Effector memory CD8-positive, alpha-beta T cell (primary cell): ENCODE measurements around the gene TTC28.

Source experiments
- ATAC-seq: fragments of 150-1000 bp; cut with Tn5 transposase; replicated peaks from 2 replicates; pipeline ENCODE4 v1.10.0; 2021; ENCODE audit warnings: mild to moderate bottlenecking, moderate library complexity
- DNase-seq, 3 experiments: peaks; one replicate each; pipeline ENCODE4 v3.0.0; 2021
- H3K27ac Mint-ChIP-seq, 2 donors: one replicate each; pipeline ENCODE4 v1.8.0; 2022; ENCODE audit warnings: mild to moderate bottlenecking in 2 of 2, mixed read lengths in 2 of 2, moderate library complexity in 2 of 2
- H3K27me3 Mint-ChIP-seq, 2 donors: one replicate each; pipeline ENCODE4 v1.8.0; 2022; ENCODE audit warnings: mixed read lengths in 2 of 2
- H3K36me3 Mint-ChIP-seq: one replicate; pipeline ENCODE4 v1.8.0; 2022; ENCODE audit warnings: mild to moderate bottlenecking, moderate library complexity, mixed read lengths; ENCODE audit not compliant: insufficient read depth
- H3K4me1 Mint-ChIP-seq, 2 donors: one replicate each; pipeline ENCODE4 v1.8.0; 2022; ENCODE audit warnings: low read depth in 2 of 2, mixed read lengths in 2 of 2
- H3K4me3 Mint-ChIP-seq, 2 donors: one replicate each; pipeline ENCODE4 v1.8.0; 2022; ENCODE audit warnings: mild to moderate bottlenecking in 2 of 2, mixed read lengths in 2 of 2, moderate library complexity in 2 of 2
- H3K9me3 Mint-ChIP-seq, 2 donors: one replicate each; pipeline ENCODE4 v1.8.0; 2022; ENCODE audit warnings: mixed read lengths in 2 of 2

The TTC28 gene

DNA sequence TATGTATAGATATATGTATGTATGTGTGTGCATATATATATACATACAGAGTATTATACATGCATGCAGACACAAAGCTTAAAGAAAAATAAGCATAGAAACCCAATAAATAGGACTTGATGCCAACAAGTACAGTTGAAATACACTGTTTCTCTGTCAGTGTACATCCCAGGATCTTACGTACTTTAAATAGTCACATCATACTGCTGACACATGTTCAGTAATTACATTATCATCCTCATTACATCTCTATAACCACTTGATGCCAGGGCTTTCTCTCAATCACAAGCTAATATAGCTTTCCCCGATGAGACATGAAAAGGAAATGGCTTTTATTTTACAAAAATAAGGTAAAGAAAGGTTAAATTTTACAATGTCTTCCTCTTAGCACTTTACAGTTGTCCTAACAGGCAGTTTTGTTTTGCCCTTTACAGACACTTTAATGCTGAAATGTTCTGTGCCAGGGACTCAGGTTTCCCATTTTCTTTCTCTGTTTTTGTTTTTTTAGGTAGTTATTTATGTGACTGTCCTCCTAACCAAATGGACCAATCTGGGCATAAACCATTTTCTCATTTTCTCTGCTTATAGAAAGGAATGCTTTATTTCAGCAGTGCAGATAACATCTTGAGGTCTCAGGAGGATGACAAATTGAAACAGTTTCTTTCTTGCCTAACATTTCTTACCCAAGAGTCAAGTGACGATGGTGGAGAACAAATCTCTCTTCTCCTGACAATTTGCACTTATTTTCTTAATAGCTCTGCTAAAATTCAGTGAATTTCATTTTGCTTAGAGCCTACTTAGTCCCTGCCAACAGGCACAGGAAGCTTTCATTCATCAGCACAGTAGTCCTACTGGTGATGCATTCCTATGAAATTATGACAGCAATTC, 350.2 kb downstream of the TTC28 start:
- ATAC-seq = no peak
- Mint-ChIP-seq H3K4me3 (no peak overlapping the region), H3K36me3 (no peaks in the 10 kb centered on the region), H3K27ac (no peak overlapping the region), H3K27me3 (peaks cover 3 to 9% of the 10 kb centered on the region in 2 donors), H3K9me3 (no peaks in the 10 kb centered on the region), H3K4me1 (no peaks in the 10 kb centered on the region)
- no peak for DNase-seq

DNA sequence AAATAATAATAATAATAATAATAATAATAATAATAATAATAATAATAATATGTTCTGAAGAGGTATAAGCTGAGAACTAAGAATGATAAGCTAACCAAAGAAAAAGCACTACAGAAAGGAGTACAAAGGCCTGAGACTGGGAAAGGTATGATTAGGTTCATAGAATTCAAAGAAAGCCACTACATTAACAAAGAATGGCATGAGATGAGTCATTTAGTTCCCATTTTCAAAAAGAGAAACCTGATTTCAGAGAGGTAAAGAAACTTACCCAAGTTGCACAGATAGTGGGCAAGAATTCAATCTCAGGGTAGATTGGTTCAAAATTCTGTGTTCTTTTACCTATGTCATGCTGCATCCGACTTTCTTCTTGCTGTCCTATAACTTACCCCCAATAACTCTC, 350.9 kb downstream of the TTC28 start:
- Mint-ChIP-seq H3K9me3 (no peaks in the 10 kb centered on the region), H3K27ac (no peak overlapping the region), H3K4me3 (no peak overlapping the region), H3K27me3 (peaks cover 7 to 9% of the 10 kb centered on the region in 2 donors), H3K4me1 (no peaks in the 10 kb centered on the region), H3K36me3 (no peaks in the 10 kb centered on the region)
- DNase-seq (no peak), ATAC-seq (no peak)

DNA sequence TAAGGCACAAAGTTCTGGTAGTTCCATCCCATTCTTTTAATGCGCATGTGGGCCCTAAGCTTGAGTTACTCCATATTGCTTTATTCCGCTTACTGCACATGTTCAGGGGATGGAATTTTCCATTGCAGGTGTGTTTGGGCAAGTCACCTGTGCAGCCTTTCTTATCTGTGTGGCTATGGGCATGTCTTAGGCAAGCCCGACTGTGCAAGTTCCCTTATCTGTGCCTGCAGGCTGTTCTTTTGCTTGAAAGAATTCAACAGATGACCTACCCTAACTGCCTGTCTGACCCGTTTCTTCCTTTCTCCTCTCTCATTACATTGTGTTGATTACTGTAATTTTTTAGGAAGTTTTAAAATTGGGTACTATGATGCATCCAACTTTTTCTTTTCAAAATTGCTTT, 363.6 kb downstream of the TTC28 start:
- Mint-ChIP-seq H3K36me3 (no peaks in the 10 kb centered on the region), H3K4me3 (no peak overlapping the region), H3K4me1 (no peaks in the 10 kb centered on the region), H3K27ac (no peak overlapping the region), H3K9me3 (no peaks in the 10 kb centered on the region), H3K27me3 (peaks cover 23 to 26% of the 10 kb centered on the region in 2 donors)
- ATAC-seq (no peak), DNase-seq (no peak)

DNA sequence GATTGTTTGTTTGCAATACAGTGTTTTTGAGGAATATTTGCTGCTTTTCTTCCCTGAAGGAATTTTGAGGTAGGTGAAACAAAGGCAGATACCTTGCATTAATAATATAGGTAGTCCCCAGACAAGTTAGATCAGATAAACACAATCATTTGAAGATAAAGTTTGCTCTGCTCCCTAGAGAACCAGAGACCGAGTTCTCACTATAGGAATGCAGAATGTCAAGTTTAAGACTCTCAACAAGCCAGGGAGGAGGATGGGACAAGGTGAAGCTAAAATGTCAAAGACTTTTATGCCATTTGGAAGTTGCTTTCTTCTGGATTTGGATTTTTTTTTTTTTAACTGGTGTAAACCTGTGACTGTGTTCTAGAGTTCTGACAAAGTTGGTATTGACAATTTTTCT, 364.7 kb downstream of the TTC28 start:
- Mint-ChIP-seq H3K4me3 (no peak overlapping the region), H3K27ac (no peak overlapping the region), H3K27me3 (peaks cover 21 to 26% of the 10 kb centered on the region in 2 donors), H3K9me3 (no peaks in the 10 kb centered on the region), H3K36me3 (no peaks in the 10 kb centered on the region), H3K4me1 (no peaks in the 10 kb centered on the region)
- ATAC-seq (no peak), DNase-seq (no peak)

DNA sequence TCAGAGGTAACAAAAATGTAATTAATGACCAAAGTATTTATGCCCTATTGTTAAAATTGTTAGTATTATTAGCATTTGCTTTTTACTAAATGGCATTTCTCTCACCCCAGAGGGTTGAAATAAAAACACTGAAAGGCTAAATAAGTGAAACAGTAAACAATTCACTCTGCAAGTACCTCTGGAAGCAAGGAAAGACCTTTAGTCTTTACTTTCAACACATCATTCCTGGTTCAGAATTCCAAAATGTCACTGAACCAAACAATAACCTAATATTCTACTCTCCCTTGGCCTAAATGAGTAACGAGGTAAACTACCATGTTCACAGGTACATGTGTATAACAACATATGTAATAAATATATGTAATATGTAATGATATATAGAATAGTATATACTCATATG, 369.3 kb downstream of the TTC28 start:
- Mint-ChIP-seq H3K27me3 (peaks cover 16 to 18% of the 10 kb centered on the region in 2 donors), H3K9me3 (no peaks in the 10 kb centered on the region), H3K36me3 (no peaks in the 10 kb centered on the region), H3K27ac (no peak overlapping the region), H3K4me1 (no peaks in the 10 kb centered on the region), H3K4me3 (no peak overlapping the region)
- no peak for DNase-seq
- ATAC-seq = no peak

DNA sequence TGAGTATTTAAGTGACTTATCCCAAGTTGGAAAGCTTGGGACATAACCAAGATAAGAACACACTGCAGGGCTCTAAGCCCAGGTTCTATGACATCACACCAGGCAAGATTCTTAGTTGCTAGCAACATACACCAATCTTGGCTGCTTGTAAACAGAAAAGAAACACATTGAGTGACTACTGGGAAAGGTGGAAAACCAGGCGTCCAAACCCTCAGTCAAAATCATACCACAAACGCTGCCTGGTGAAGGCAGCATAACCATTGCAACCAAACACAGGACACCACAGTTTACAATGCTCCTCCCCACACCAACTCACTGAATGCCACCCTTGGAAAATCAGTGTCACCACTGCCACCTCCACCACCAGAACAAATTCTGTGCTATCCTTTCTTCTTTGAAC, 379.9 kb downstream of the TTC28 start:
- peaks cover 0 to 4% of the 10 kb centered on the region in 2 donors for H3K4me1 Mint-ChIP-seq
- ATAC-seq = no peak
- H3K27ac Mint-ChIP-seq = no peak overlapping the region
- H3K27me3 Mint-ChIP-seq = peaks cover 6 to 9% of the 10 kb centered on the region in 2 donors
- no peaks in the 10 kb centered on the region for H3K9me3 Mint-ChIP-seq
- no peak for DNase-seq
- H3K4me3 Mint-ChIP-seq = no peak overlapping the region
- H3K36me3 Mint-ChIP-seq = peaks cover under 1% of the 10 kb centered on the region

DNA sequence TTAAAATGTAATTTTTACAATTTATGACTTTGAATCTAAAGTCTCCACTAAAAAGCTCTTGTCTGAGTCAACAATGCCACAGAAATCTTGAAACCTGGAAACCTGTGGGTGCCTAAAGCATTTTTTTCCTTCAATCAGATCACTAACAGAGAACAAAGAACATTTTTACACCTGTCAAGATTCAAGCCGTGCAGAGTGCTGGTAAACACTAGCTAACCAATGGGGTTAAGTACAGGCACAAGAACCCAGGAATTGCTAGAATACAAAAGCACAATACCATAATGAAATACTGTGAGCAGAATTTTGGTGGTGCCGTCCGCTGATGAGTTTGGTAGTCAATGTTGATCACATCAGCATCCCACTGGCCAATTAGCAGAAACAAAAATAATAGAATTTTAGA, 380.3 kb downstream of the TTC28 start:
- DNase-seq = no peak
- peaks cover 6 to 9% of the 10 kb centered on the region in 2 donors for H3K27me3 Mint-ChIP-seq
- H3K4me3 Mint-ChIP-seq = no peak overlapping the region
- peaks cover 0 to 4% of the 10 kb centered on the region in 2 donors for H3K4me1 Mint-ChIP-seq
- ATAC-seq = no peak
- no peaks in the 10 kb centered on the region for H3K36me3 Mint-ChIP-seq
- H3K9me3 Mint-ChIP-seq = no peaks in the 10 kb centered on the region
- no peak overlapping the region for H3K27ac Mint-ChIP-seq

DNA sequence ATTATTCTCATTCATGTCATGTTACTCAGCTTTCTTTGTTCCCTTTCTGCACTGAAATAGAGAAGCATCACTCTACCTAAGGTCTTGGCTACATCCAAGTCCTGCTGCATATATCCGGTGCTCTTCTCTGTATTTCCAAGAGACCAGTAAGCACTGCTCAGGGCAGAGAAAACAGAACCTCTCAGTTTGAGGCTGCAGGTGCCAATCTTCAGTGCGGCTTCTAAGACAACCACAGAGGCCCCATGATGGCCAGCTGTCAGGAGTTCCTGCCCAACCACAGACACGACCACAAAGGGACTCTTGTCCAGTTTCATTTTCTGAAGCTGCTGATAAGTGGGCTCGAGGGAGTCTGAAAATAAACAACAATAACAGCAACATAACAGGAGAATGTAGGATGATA, 382.1 kb downstream of the TTC28 start:
- H3K27ac Mint-ChIP-seq = no peak overlapping the region
- no peaks in the 10 kb centered on the region for H3K9me3 Mint-ChIP-seq
- ATAC-seq (no peak), DNase-seq (no peak)
- no peak overlapping the region for H3K4me3 Mint-ChIP-seq
- H3K4me1 Mint-ChIP-seq = peaks cover 0 to 4% of the 10 kb centered on the region in 2 donors
- H3K36me3 Mint-ChIP-seq = no peaks in the 10 kb centered on the region
- peaks cover 15 to 21% of the 10 kb centered on the region in 2 donors for H3K27me3 Mint-ChIP-seq

DNA sequence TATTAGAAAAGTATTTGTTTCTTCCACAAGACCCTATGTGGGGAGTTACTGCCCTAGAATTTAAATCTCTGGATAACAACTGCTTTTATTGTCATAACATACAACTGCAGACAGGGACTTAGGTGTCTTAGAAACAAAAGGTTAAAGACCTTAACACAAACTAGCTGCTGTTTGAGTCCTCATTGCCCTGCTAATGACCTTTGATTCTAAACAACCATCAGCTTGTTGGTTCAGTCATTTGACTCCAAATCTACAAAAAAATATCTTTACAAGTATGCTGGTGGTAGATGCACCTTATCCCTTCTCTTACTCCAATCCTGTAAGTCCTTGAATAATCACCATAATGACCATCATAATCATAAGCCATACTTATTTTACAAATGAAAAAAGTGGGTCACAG, 383.2 kb downstream of the TTC28 start:
- Mint-ChIP-seq H3K27me3 (peaks cover 17% of the 10 kb centered on the region in 2 donors), H3K9me3 (no peaks in the 10 kb centered on the region), H3K27ac (no peak overlapping the region), H3K4me1 (peaks cover 0 to 4% of the 10 kb centered on the region in 2 donors), H3K36me3 (no peaks in the 10 kb centered on the region), H3K4me3 (no peak overlapping the region)
- DNase-seq (no peak), ATAC-seq (no peak)

DNA sequence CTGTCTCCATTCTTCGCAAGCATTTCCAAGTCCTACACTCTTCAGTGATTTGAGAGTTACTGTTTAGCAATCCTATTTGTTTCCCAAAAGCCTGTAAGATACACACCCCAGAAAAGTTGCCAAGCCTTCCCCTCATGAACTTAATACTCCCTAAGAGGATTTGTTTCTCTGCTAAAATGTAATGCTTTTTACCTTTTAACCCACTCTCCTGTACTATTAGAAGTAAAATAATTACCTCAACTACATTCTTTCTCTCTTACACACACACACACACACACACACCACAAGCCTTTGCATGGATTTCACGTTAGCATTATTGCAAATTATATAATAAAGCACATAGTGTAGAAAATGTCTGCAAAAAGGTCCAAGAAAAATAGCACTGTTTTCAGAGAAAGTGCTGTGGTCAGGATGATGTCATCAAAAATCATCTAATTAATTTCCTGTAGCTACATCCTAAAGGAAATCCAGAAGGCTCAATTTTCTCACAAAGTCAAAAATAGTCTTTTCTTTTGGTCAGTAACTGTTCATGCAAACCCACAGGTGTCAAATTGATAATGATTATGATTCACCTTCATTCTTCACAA, 396.5 kb downstream of the TTC28 start:
- no peaks in the 10 kb centered on the region for H3K9me3 Mint-ChIP-seq
- peaks cover 7 to 8% of the 10 kb centered on the region in 2 donors for H3K27me3 Mint-ChIP-seq
- no peak overlapping the region for H3K4me3 Mint-ChIP-seq
- no peak overlapping the region for H3K27ac Mint-ChIP-seq
- H3K4me1 Mint-ChIP-seq = no peaks in the 10 kb centered on the region
- H3K36me3 Mint-ChIP-seq = no peaks in the 10 kb centered on the region
- ATAC-seq (no peak), DNase-seq (no peak)

DNA sequence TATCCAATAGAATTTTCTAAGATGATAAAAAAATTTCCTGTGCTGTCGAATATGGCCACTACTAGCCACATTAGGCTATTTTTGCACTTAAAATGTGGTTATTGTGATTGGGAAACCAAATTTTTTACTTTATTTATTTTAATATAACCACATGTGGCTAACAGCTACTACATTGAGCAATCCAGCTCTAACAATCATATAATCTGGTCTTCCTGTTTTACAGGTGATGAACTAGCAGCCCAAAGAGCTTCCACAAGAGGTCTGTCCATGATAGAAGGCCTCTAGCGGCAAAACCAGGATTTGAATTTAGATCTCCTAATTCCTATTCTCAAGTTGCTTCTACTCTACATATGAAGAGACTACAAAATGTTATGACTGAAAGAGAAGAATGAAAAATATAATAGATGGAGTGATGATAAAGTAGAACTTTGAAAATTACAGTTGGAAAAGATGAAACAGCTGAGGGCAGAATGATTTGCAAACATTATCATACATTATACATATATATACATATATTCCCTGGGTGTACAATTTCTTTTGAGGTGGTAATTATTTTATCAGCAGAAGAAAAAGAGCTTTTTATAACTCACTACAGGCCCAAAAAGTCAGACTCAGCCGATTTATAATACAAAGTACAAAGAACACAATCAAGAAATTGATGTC, 397.1 kb downstream of the TTC28 start:
- Mint-ChIP-seq H3K27me3 (peaks cover 7 to 11% of the 10 kb centered on the region in 2 donors), H3K36me3 (no peaks in the 10 kb centered on the region), H3K4me1 (no peaks in the 10 kb centered on the region), H3K27ac (no peak overlapping the region), H3K4me3 (no peak overlapping the region), H3K9me3 (no peaks in the 10 kb centered on the region)
- DNase-seq (no peak), ATAC-seq (no peak)

DNA sequence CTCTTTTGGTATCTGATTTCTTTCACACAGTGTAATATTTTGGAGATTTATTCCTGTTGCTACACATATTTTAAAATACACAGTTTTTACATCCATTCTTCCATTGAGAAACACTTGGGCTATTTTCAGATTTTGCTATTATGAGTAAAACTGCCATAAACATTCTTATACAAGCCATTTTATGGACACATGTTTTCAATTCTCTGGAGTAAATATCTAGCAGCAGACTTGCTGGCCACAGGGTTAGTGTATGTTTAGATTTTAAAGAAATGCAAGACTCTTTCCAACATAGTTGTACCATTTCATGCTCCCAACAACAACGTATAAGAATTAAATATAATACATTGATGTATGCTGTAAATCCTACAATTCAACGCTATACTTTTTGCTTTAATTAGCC, 399.8 kb downstream of the TTC28 start:
- no peaks in the 10 kb centered on the region for H3K36me3 Mint-ChIP-seq
- H3K27ac Mint-ChIP-seq = no peak overlapping the region
- H3K9me3 Mint-ChIP-seq = no peaks in the 10 kb centered on the region
- H3K4me1 Mint-ChIP-seq = no peaks in the 10 kb centered on the region
- DNase-seq = no peak
- no peak overlapping the region for H3K4me3 Mint-ChIP-seq
- H3K27me3 Mint-ChIP-seq = peaks cover 2 to 8% of the 10 kb centered on the region in 2 donors
- no peak for ATAC-seq

DNA sequence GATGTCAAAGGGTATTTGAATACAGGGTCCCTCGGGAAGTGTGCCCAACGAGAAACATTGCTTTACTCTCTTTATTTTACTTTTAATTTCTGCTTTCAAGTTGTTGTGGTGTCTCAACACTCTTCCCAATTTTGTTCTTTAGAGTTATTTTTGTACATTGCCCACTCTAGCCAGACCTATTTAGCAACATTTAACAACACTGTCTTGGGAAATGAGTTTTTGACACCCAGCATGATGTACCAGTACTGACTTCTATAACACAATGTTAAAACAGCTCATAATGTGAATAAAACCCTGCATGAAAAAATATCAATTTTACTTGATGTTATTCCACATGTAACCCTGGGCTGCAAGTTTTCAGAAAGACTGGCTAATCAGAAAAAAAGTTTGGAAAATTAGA, 410.4 kb downstream of the TTC28 start:
- no peak overlapping the region for H3K27ac Mint-ChIP-seq
- H3K27me3 Mint-ChIP-seq = peaks cover 24 to 27% of the 10 kb centered on the region in 2 donors
- H3K9me3 Mint-ChIP-seq = no peaks in the 10 kb centered on the region
- no peak overlapping the region for H3K4me3 Mint-ChIP-seq
- H3K36me3 Mint-ChIP-seq = no peaks in the 10 kb centered on the region
- no peak for DNase-seq
- no peak for ATAC-seq
- H3K4me1 Mint-ChIP-seq = no peaks in the 10 kb centered on the region

DNA sequence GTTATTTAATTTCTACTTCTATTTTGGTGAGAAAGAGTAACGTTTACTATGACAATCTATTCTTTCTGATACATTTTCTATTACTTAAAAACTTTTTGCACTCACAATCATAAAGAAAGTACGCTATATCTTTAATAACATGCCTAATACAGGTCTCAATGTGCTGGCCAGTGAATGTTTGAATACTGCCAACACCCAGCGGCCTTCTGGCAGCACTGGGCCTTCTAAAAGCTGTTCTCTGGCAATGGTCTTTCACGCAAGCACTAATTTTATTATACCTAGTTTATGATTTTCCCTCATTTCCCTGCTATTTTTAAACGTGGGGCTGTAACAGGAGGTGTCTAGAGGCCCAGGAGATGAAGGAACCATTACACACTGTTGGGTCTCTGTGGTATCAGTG, 410.8 kb downstream of the TTC28 start:
- Mint-ChIP-seq H3K9me3 (no peaks in the 10 kb centered on the region), H3K27me3 (peaks cover 24 to 28% of the 10 kb centered on the region in 2 donors), H3K36me3 (no peaks in the 10 kb centered on the region), H3K27ac (no peak overlapping the region), H3K4me1 (no peaks in the 10 kb centered on the region), H3K4me3 (no peak overlapping the region)
- DNase-seq (no peak), ATAC-seq (no peak)
